Colonic mucosa (tissue), 4 donors: Measurements from ENCODE around the gene SRPK2. TPM values are rescaled to one million over a fixed set of nuclear protein-coding genes. Genes with fewer than 3 reads are reported as not detected.
"Not testable (repeated sequence)": the region's sequence is repeated elsewhere in the genome, so short reads cannot be mapped to it uniquely, and the experiment has no call there.

Experiments
- DNase-seq: peaks from one replicate; pipeline ENCODE4 v3.0.0-alpha.2; 2020
- H3K27ac ChIP-seq: fragments of 200-600 bp; one replicate; pipeline ENCODE4 v1.8.0; 2021
- H3K27me3 ChIP-seq: fragments of 200-600 bp; one replicate; pipeline ENCODE4 v1.8.0; 2021
- H3K36me3 ChIP-seq: fragments of 200-600 bp; one replicate; pipeline ENCODE4 v1.8.0; 2021
- H3K4me1 ChIP-seq: fragments of 200-600 bp; one replicate; pipeline ENCODE4 v1.8.0; 2021; ENCODE audit warnings: mild to moderate bottlenecking
- H3K4me3 ChIP-seq: fragments of 200-600 bp; one replicate; pipeline ENCODE4 v1.8.0; 2021
- H3K9ac ChIP-seq, 2 donors: one replicate each; pipeline ENCODE4 v1.7.0; 2013; ENCODE audit warnings: control low read depth in 2 of 2, low read depth in 2 of 2, low read length in 2 of 2
- H3K9me3 ChIP-seq: fragments of 200-600 bp; one replicate; pipeline ENCODE4 v1.8.0; 2021
- CTCF ChIP-seq: fragments of 200-600 bp; IDR thresholded peaks from one replicate; pipeline ENCODE4 v1.8.0; 2022; ENCODE audit warnings: antibody characterized with exemption, mild to moderate bottlenecking
- intact Hi-C: fragments of 100-400 bp; cut with DNase I; formaldehyde crosslinking; loops from one replicate; pipeline ENCODE4 v1.14.1; 2022
- total RNA-seq, 2 donors: library from RNA; stranded (reverse); fragmentation: NEBNext Ultra II Directional in 1 of 2; extraction: Animal tissue kit (Norgen Biotek cat#: 25700) in 1 of 2; gene quantifications; one replicate each; pipeline ENCODE4 v1.2.1, GENCODE V29; 2021
- donor health status: healthy.
- donor health status: DM: no; HTN: no; CAD: no.
- donor health status: DM: no; HTN: no; CAD: no.

SRPK2 gene
- total RNA-seq, 2 donors from 2014 or later, result 25.0 to 30.1 TPM

DNA sequence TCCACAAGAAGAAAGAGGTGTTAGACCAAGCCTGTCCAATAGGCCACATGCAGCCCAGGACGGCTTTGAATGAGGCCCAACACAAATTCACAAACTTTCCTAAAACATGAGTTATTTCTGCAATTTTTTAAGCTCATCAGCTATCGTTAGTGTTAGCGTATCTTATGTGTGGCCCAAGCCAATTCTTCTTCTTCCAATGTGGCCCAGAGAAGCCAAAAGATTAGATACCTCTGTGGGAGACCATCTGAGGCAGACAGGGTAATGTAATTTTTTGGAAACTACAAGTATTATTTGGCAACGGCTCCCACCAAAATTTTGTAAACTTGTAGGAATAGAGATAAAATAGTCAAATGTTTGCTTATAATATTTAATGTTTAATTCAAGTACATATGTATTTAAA, 153.8 kb downstream of the SRPK2 start:
- Histone ChIP-seq H3K9ac (no peak overlapping the region), H3K4me1 (no peaks in the 10 kb centered on the region), H3K27me3 (no peaks in the 10 kb centered on the region), H3K36me3 (no peaks in the 10 kb centered on the region), H3K9me3 (no peaks in the 10 kb centered on the region), H3K4me3 (no peak overlapping the region), H3K27ac (no peak overlapping the region)
- DNase-seq, result no peak
- TF ChIP-seq CTCF, result no peak
- intact Hi-C loops, result loop anchor here (10.0 kb wide), 1 partner anchor 70 kb away; no protein-coding TSS in a partner anchor

GRCh38 chr7:105232829-105233291, 155.9 kb downstream of the SRPK2 start:
- intact Hi-C loops, result loop anchor here (10.0 kb wide), 1 partner anchor 68 kb away; no protein-coding TSS in a partner anchor

GRCh38 chr7:105230486-105230885, 158.2 kb downstream of the SRPK2 start:
- H3K27me3 ChIP-seq, result no peaks in the 10 kb centered on the region
- H3K27ac ChIP-seq, result no peak overlapping the region
- intact Hi-C loops, result loop anchor here (10.0 kb wide), 1 partner anchor 66 kb away; no protein-coding TSS in a partner anchor
- no peaks in the 10 kb centered on the region for H3K4me1 ChIP-seq
- no peak for DNase-seq
- H3K36me3 ChIP-seq, result no peaks in the 10 kb centered on the region
- H3K4me3 ChIP-seq, result no peak overlapping the region
- H3K9me3 ChIP-seq, result no peaks in the 10 kb centered on the region
- H3K9ac ChIP-seq, result no peak overlapping the region
- no peak for TF ChIP-seq CTCF

More at GRCh38 chr7:105232829-105233291, 155.9 kb downstream of the SRPK2 start:
- not testable (repeated sequence) for DNase-seq, H3K27me3 ChIP-seq, H3K9ac ChIP-seq, H3K27ac ChIP-seq, H3K4me3 ChIP-seq, H3K9me3 ChIP-seq, H3K4me1 ChIP-seq, H3K36me3 ChIP-seq

GRCh38 chr7:105229641-105230040, 159.1 kb downstream of the SRPK2 start:
- H3K27me3 ChIP-seq, result no peaks in the 10 kb centered on the region
- TF ChIP-seq CTCF, result no peak
- no peak overlapping the region for H3K9ac ChIP-seq
- H3K36me3 ChIP-seq, result no peaks in the 10 kb centered on the region
- DNase-seq, result no peak
- no peak overlapping the region for H3K4me3 ChIP-seq
- intact Hi-C loops, result loop anchor here (10.0 kb wide), 1 partner anchor 65 kb away; no protein-coding TSS in a partner anchor
- H3K4me1 ChIP-seq, result no peaks in the 10 kb centered on the region
- H3K27ac ChIP-seq, result no peak overlapping the region
- no peaks in the 10 kb centered on the region for H3K9me3 ChIP-seq

- no peak for DNase-seq
- Histone ChIP-seq H3K27ac (no peak overlapping the region), H3K27me3 (no peaks in the 10 kb centered on the region), H3K36me3 (no peaks in the 10 kb centered on the region), H3K9ac (no peak overlapping the region), H3K4me3 (no peak overlapping the region), H3K4me1 (no peaks in the 10 kb centered on the region), H3K9me3 (no peaks in the 10 kb centered on the region)
- intact Hi-C loops, result no loop called here
- TF ChIP-seq CTCF, result no peak
Observed at GRCh38 chr7:105228555-105228954, 160.2 kb downstream of the SRPK2 start.

DNA sequence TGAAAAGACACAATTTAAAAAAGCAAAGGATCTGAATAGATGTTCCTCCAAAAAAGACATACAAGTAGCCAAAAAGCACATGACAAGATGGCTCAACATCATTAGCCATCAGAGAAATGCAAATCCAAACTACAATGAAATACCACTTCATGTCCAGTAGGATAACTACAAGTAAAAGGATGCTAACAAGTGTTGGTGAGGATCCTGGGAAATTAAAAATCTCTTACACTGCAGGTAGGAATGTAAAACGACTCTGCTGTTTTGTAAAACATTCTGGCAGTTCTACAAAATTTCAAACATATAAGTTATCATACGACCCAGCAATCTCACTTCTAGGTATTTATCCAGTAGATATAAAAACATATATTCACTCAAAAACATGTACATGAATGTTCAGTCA, 161.3 kb downstream of the SRPK2 start:
- Histone ChIP-seq H3K27ac (no peak overlapping the region), H3K4me1 (no peaks in the 10 kb centered on the region), H3K4me3 (no peak overlapping the region), H3K9ac (no peak overlapping the region), H3K9me3 (no peaks in the 10 kb centered on the region), H3K36me3 (no peaks in the 10 kb centered on the region), H3K27me3 (no peaks in the 10 kb centered on the region)
- intact Hi-C loops, result no loop called here
- no peak for TF ChIP-seq CTCF
- no peak for DNase-seq
